Astrocyte (in vitro differentiated cells and primary cell): ENCODE measurements around the gene GFOD1. TPM values are rescaled to one million over a fixed set of nuclear protein-coding genes. Genes with fewer than 3 reads are reported as not detected.

Experiments
- DNase-seq: peaks from one replicate; pipeline ENCODE4 v3.0.0-alpha.2; 2010; ENCODE audit warnings: low read depth
- FAIRE-seq: peaks from 2 replicates; lab custom pipeline; 2011; peaks lifted over from hg19 to GRCh38; lab: Jason Lieb, UNC
- H2AFZ ChIP-seq: 2 replicates; pipeline ENCODE4 v1.6.0; 2012; ENCODE audit warnings: low read depth, low read length, inconsistent platforms
- H3K27ac ChIP-seq: 2 replicates; pipeline ENCODE4 v1.5.1; 2011; ENCODE audit warnings: low read depth, low read length, inconsistent platforms
- H3K27me3 ChIP-seq: 2 replicates; pipeline ENCODE4 v1.6.0; 2011; ENCODE audit warnings: low read length, inconsistent platforms; ENCODE audit not compliant: insufficient read depth
- H3K36me3 ChIP-seq: 2 replicates; pipeline ENCODE4 v1.5.1; 2011; ENCODE audit warnings: low read length, inconsistent platforms; ENCODE audit not compliant: insufficient read depth
- H3K4me1 ChIP-seq: 2 replicates; pipeline ENCODE4 v1.5.1; 2011; ENCODE audit warnings: low read length, inconsistent platforms; ENCODE audit not compliant: insufficient read depth
- H3K4me2 ChIP-seq: 2 replicates; pipeline ENCODE4 v1.6.0; 2012; ENCODE audit warnings: low read length, inconsistent platforms
- H3K4me3 ChIP-seq: 2 replicates; pipeline ENCODE4 v1.5.1; 2011; ENCODE audit warnings: low read depth, mild to moderate bottlenecking, low read length, inconsistent platforms; ENCODE audit not compliant: insufficient read depth
- H3K79me2 ChIP-seq: 2 replicates; pipeline ENCODE4 v1.6.0; 2012; ENCODE audit warnings: mild to moderate bottlenecking, low read length, inconsistent platforms; ENCODE audit not compliant: insufficient read depth
- H3K9ac ChIP-seq: 2 replicates; pipeline ENCODE4 v1.6.0; 2012; ENCODE audit warnings: mild to moderate bottlenecking, low read length, inconsistent platforms
- H3K9me3 ChIP-seq: 2 replicates; pipeline ENCODE4 v1.5.1; 2012; ENCODE audit warnings: low read depth, mild to moderate bottlenecking, low read length, inconsistent platforms; ENCODE audit not compliant: insufficient read depth
- H4K20me1 ChIP-seq: 2 replicates; pipeline ENCODE4 v1.6.0; 2012; ENCODE audit warnings: low read length, inconsistent platforms; ENCODE audit not compliant: insufficient read depth
- H3K27ac Mint-ChIP-seq: one replicate; pipeline ENCODE4 v1.8.0; 2021; ENCODE audit warnings: mild to moderate bottlenecking, mixed read lengths; ENCODE audit not compliant: unreplicated experiment
- H3K27me3 Mint-ChIP-seq: one replicate; pipeline ENCODE4 v1.8.0; 2021; ENCODE audit warnings: low read depth, mixed read lengths; ENCODE audit not compliant: unreplicated experiment
- H3K36me3 Mint-ChIP-seq: one replicate; pipeline ENCODE4 v1.8.0; 2021; ENCODE audit warnings: low read depth, mixed read lengths; ENCODE audit not compliant: unreplicated experiment
- H3K4me1 Mint-ChIP-seq: one replicate; pipeline ENCODE4 v1.8.0; 2021; ENCODE audit warnings: low read depth, mixed read lengths; ENCODE audit not compliant: unreplicated experiment
- H3K4me3 Mint-ChIP-seq: one replicate; pipeline ENCODE4 v1.8.0; 2021; ENCODE audit warnings: mild to moderate bottlenecking, moderate library complexity, mixed read lengths; ENCODE audit not compliant: unreplicated experiment
- H3K9me3 Mint-ChIP-seq: one replicate; pipeline ENCODE4 v1.8.0; 2021; ENCODE audit warnings: mild to moderate bottlenecking, mixed read lengths; ENCODE audit not compliant: unreplicated experiment
- CTCF ChIP-seq: IDR thresholded peaks from 2 replicates; pipeline ENCODE4 v1.5.1; 2011; ENCODE audit warnings: low read depth, mild to moderate bottlenecking, inconsistent platforms, low read length, moderate library complexity; ENCODE audit not compliant: insufficient read depth
- EZH2 ChIP-seq: IDR thresholded peaks from 2 replicates; pipeline ENCODE4 v1.6.1; 2012; ENCODE audit warnings: mild to moderate bottlenecking, low read length, inconsistent platforms; ENCODE audit not compliant: insufficient read depth
- total RNA-seq: library from RNA; stranded (reverse); gene quantifications from 2 replicates; pipeline ENCODE4 v1.2.1, GENCODE V29; 2021

GFOD1 gene
- total RNA-seq, 1 donor from 2014 or later, result 10.8 TPM

GRCh38 chr6:13412639-13413465 is 74.5 kb downstream of the GFOD1 start:
- H3K9ac ChIP-seq, result no peak overlapping the region
- H4K20me1 ChIP-seq, result peaks cover 5% of the 10 kb centered on the region
- H3K9me3 ChIP-seq, result no peaks in the 10 kb centered on the region
- no peaks in the 10 kb centered on the region for H3K27me3 ChIP-seq
- no peaks in the 10 kb centered on the region for H3K79me2 ChIP-seq
- H3K4me1 Mint-ChIP-seq, result peaks cover 16% of the 10 kb centered on the region
- no peak overlapping the region for H3K27ac Mint-ChIP-seq
- DNase-seq, result no peak
- H2AFZ ChIP-seq, result no peak overlapping the region
- no peak overlapping the region for H3K4me3 Mint-ChIP-seq
- peaks cover 19% of the 10 kb centered on the region for H3K36me3 Mint-ChIP-seq
- H3K27ac ChIP-seq, result no peak overlapping the region
- no peaks in the 10 kb centered on the region for H3K36me3 ChIP-seq
- no peak overlapping the region for H3K4me3 ChIP-seq
- H3K9me3 Mint-ChIP-seq, result no peaks in the 10 kb centered on the region
- no peaks in the 10 kb centered on the region for H3K27me3 Mint-ChIP-seq
- no peak for FAIRE-seq
- H3K4me2 ChIP-seq, result no peak overlapping the region
- peaks cover 9% of the 10 kb centered on the region for H3K4me1 ChIP-seq
- no peak for TF ChIP-seq CTCF

- H3K27me3 ChIP-seq, result no peaks in the 10 kb centered on the region
- no peak overlapping the region for H3K27ac ChIP-seq
- H3K9me3 ChIP-seq, result no peaks in the 10 kb centered on the region
- H3K27ac Mint-ChIP-seq, result no peak overlapping the region
- peaks cover 3% of the 10 kb centered on the region for H3K9me3 Mint-ChIP-seq
- no peak overlapping the region for H3K4me2 ChIP-seq
- H3K36me3 ChIP-seq, result no peaks in the 10 kb centered on the region
- no peak overlapping the region for H3K4me3 Mint-ChIP-seq
- FAIRE-seq, result no peak
- peaks cover 16% of the 10 kb centered on the region for H3K4me1 Mint-ChIP-seq
- TF ChIP-seq CTCF, result no peak
- TF ChIP-seq EZH2, result no peak
- H3K79me2 ChIP-seq, result no peaks in the 10 kb centered on the region
- no peaks in the 10 kb centered on the region for H3K27me3 Mint-ChIP-seq
- peaks cover 5% of the 10 kb centered on the region for H4K20me1 ChIP-seq
- H2AFZ ChIP-seq, result no peak overlapping the region
- H3K36me3 Mint-ChIP-seq, result peaks cover 17% of the 10 kb centered on the region
- H3K4me3 ChIP-seq, result no peak overlapping the region
- H3K4me1 ChIP-seq, result peaks cover 12% of the 10 kb centered on the region
- no peak overlapping the region for H3K9ac ChIP-seq
- no peak for DNase-seq
Observed at GRCh38 chr6:13412211-13412610, 75.2 kb downstream of the GFOD1 start.

GRCh38 chr6:13411484-13411883 is 75.9 kb downstream of the GFOD1 start:
- no peaks in the 10 kb centered on the region for H3K9me3 ChIP-seq
- Mint-ChIP-seq H3K9me3 (peaks cover 3% of the 10 kb centered on the region), H3K36me3 (peaks cover 19% of the 10 kb centered on the region), H3K27ac (peak overlapping the region; percentile 47), H3K4me3 (no peak overlapping the region), H3K27me3 (no peaks in the 10 kb centered on the region), H3K4me1 (peaks cover 16% of the 10 kb centered on the region)
- TF ChIP-seq EZH2 (no peak), CTCF (no peak)
- no peaks in the 10 kb centered on the region for H3K79me2 ChIP-seq
- no peak overlapping the region for H2AFZ ChIP-seq
- FAIRE-seq (no peak), DNase-seq (no peak)
- no peaks in the 10 kb centered on the region for H3K27me3 ChIP-seq
- peaks cover 14% of the 10 kb centered on the region for H3K4me1 ChIP-seq
- H3K4me3 ChIP-seq, result no peak overlapping the region
- H3K9ac ChIP-seq, result no peak overlapping the region
- H3K36me3 ChIP-seq, result no peaks in the 10 kb centered on the region
- H3K4me2 ChIP-seq, result no peak overlapping the region
- peaks cover 5% of the 10 kb centered on the region for H4K20me1 ChIP-seq
- no peak overlapping the region for H3K27ac ChIP-seq
